H1 (cell line): ENCODE data around the gene DAW1.

Experiments
- BRCA1 ChIP-seq: IDR thresholded peaks from 2 replicates; pipeline ENCODE4 v1.6.1; 2012; ENCODE audit warnings: low read depth, low read length, improper control_type of control experiment
- CREB1 ChIP-seq: IDR thresholded peaks from 2 replicates; pipeline ENCODE4 v1.6.1; 2012; ENCODE audit warnings: inconsistent platforms
- CTCF ChIP-seq, 3 experiments: IDR thresholded peaks; 1 replicate in 2 of 3; 2 replicates in 1 of 3; pipeline versions ENCODE4 v1.5.1 to v1.6.1; 2011; ENCODE audit warnings: low read length in 3 of 3, mild to moderate bottlenecking in 3 of 3, inconsistent platforms in 2 of 3, low read depth in 1 of 3, moderate library complexity in 1 of 3; ENCODE audit not compliant: insufficient read depth in 1 of 3; ENCODE audit errors: control extremely low read depth in 1 of 3
- EZH2 ChIP-seq: fragments of 200-600 bp; sonication (generic); IDR thresholded peaks from 2 replicates; pipeline ENCODE4 v1.7.1; 2012; ENCODE audit warnings: low read depth, mild to moderate bottlenecking, moderate library complexity, low read length, inconsistent platforms; ENCODE audit not compliant: severe bottlenecking
- HDAC2 ChIP-seq, 2 experiments: fragments of 300-600 bp in 1 of 2; sonication (generic) in 1 of 2; IDR thresholded peaks; 2 replicates each; pipeline ENCODE4 v1.6.1; 2011 to 2012; ENCODE audit warnings: low read depth in 2 of 2, low read length in 2 of 2, mild to moderate bottlenecking in 2 of 2, moderate library complexity in 2 of 2, borderline replicate concordance in 1 of 2, inconsistent platforms in 1 of 2
- POLR2A ChIP-seq, 2 experiments: IDR thresholded peaks; 1 replicate in 1 of 2; 2 replicates in 1 of 2; pipeline ENCODE4 v1.6.1; 2011; ENCODE audit warnings: low read depth in 2 of 2, low read length in 2 of 2, mild to moderate bottlenecking in 2 of 2; ENCODE audit errors: control extremely low read depth in 1 of 2
- POLR2AphosphoS5 ChIP-seq: IDR thresholded peaks from 2 replicates; pipeline ENCODE4 v1.6.1; 2011; ENCODE audit warnings: low read depth, low read length
- SP1 ChIP-seq: IDR thresholded peaks from 2 replicates; pipeline ENCODE4 v1.6.1; 2011; ENCODE audit warnings: low read depth, low read length
- SUZ12 ChIP-seq: fragments of 200-600 bp; sonication (generic); IDR thresholded peaks from 2 replicates; pipeline ENCODE4 v1.6.1; 2012; ENCODE audit warnings: mild to moderate bottlenecking, inconsistent platforms, low read length, moderate library complexity, mixed read lengths
- TEAD4 ChIP-seq: IDR thresholded peaks from 2 replicates; pipeline ENCODE4 v1.6.1; 2012; ENCODE audit warnings: low read depth, low read length, inconsistent platforms, mixed read lengths
- TF ChIP-seq, protein P1 (sequence below): IDR thresholded peaks from 2 replicates; pipeline ENCODE4 v1.6.1; 2011; ENCODE audit warnings: low read length, improper control_type of control experiment

GRCh38 chr2:227848146-227848545 lies 23.3 kb upstream of the DAW1 start:
- TF ChIP-seq BRCA1 (no peak), CTCF (IDR thresholded peaks at IDR 0.05; ENCODE audit: control extremely low read depth in 1 of 3, insufficient read depth in 1 of 3, low read depth in 1 of 3, low read length in 3 of 3) (no peak), POLR2A (IDR thresholded peaks at IDR 0.05; ENCODE audit: control extremely low read depth in 1 of 2, low read depth in 2 of 2, low read length in 2 of 2) (no peak), EZH2 (no peak), HDAC2 (IDR thresholded peaks at IDR 0.05; ENCODE audit: borderline replicate concordance in 1 of 2, low read depth in 2 of 2, low read length in 2 of 2) (no peak), CREB1 (no peak), TEAD4 (no peak), POLR2AphosphoS5 (no peak), SP1 (no peak), SUZ12 (no peak)
- TF ChIP-seq, protein P1, sequence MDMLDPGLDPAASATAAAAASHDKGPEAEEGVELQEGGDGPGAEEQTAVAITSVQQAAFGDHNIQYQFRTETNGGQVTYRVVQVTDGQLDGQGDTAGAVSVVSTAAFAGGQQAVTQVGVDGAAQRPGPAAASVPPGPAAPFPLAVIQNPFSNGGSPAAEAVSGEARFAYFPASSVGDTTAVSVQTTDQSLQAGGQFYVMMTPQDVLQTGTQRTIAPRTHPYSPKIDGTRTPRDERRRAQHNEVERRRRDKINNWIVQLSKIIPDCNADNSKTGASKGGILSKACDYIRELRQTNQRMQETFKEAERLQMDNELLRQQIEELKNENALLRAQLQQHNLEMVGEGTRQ, result no peak
